Measurements from ENCODE around the gene PCYT2. TPM values are rescaled to one million over a fixed set of nuclear protein-coding genes. Genes with fewer than 3 reads are reported as not detected.

The PCYT2 gene
- total RNA-seq, 4 donors from 2014 or later = 37.2 to 424 (median 77.1) TPM

DNA sequence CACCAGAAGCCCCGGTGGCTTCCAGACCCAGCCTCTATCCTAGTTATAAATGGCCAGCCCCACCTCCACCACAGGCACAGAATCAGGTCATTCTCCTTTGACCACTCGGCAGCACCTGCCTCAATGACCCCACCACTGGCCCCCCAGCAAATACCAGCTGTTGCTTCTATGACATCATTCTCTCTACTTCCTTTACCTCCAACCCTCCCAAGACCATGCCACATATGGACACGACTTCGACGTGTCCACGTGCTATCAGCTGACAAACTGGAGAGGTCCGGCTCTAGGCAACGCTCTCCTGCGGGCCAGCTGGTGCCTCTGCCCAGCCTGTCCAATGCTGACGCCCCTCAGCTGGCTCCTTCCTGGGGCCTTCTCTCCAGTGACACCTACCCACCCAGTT lies 25.7 kb downstream of the PCYT2 start:
- intact Hi-C loops (cut with DNase I; ENCODE audit: low total_unique reads) = no loop called here
- Histone ChIP-seq H3K9me3 (no peaks in the 10 kb centered on the region), H3K36me3 (peaks cover 0 to 36% (median 13%) of the 10 kb centered on the region in 4 donors), H3K4me3 (no peak overlapping the region), H3K4me1 (peaks cover 6 to 12% (median 10%) of the 10 kb centered on the region in 4 donors), H3K27ac (no peak overlapping the region), H3K27me3 (no peaks in the 10 kb centered on the region)
- in situ Hi-C loops (cut with MboI; ENCODE audit: low pct_ligation_motif_present in 1 of 4, low pct_unique_long_range_greater_than_20kb in 1 of 4, low sequenced_read_pairs in 3 of 4) = no loop called here
- TF ChIP-seq CTCF (IDR thresholded peaks at IDR 0.05) (no peak), EP300 (IDR thresholded peaks at IDR 0.05; ENCODE audit: low read depth) (no peak), POLR2A (IDR thresholded peaks at IDR 0.05) (no peak)
- 80 to 89% methylated on average over 1 to 10 of the region's 10 CpGs for WGBS, 2 donors (ENCODE audit: low coverage in 1 of 2)
- DNase-seq = no peak

DNA sequence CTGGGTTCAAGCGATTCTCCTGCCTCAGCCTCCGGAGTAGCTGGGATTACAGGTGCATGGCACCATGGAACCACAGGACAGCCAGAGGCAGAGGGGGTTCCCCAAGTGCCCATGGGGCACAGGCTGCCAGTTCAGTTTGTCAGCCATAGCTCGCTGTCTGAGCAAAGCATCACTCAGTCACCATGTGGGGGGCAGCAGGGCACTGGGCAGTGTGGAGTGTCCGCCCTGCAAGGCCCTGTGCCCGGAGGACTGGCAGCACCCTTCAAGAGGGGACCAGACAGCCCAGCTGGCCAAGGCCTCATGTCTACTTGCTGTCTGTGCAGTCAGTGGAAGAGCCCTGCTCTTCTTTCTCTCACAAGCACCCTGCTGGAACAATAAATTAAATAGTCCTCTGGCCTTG lies 26.2 kb downstream of the PCYT2 start:
- no peak for TF ChIP-seq CTCF (IDR thresholded peaks at IDR 0.05)
- no peak for TF ChIP-seq POLR2AphosphoS5 (IDR thresholded peaks at IDR 0.05)
- no peak for TF ChIP-seq EP300 (IDR thresholded peaks at IDR 0.05; ENCODE audit: low read depth)
- no peak for TF ChIP-seq POLR2A (IDR thresholded peaks at IDR 0.05)
- Histone ChIP-seq H3K4me3 (no peak overlapping the region), H3K27me3 (no peaks in the 10 kb centered on the region), H3K36me3 (peaks cover 0 to 36% (median 13%) of the 10 kb centered on the region in 4 donors), H3K27ac (no peak overlapping the region), H3K4me1 (peaks cover 1 to 7% (median 6%) of the 10 kb centered on the region in 4 donors), H3K9me3 (no peaks in the 10 kb centered on the region)
- 92 to 100% methylated on average over 1 to 5 of the region's 5 CpGs for WGBS, 2 donors (ENCODE audit: low coverage in 1 of 2)
- in situ Hi-C loops (cut with MboI; ENCODE audit: low pct_ligation_motif_present in 1 of 4, low pct_unique_long_range_greater_than_20kb in 1 of 4, low sequenced_read_pairs in 3 of 4) (no loop called here), intact Hi-C loops (cut with DNase I; ENCODE audit: low total_unique reads) (no loop called here)
- DNase-seq = no peak

DNA sequence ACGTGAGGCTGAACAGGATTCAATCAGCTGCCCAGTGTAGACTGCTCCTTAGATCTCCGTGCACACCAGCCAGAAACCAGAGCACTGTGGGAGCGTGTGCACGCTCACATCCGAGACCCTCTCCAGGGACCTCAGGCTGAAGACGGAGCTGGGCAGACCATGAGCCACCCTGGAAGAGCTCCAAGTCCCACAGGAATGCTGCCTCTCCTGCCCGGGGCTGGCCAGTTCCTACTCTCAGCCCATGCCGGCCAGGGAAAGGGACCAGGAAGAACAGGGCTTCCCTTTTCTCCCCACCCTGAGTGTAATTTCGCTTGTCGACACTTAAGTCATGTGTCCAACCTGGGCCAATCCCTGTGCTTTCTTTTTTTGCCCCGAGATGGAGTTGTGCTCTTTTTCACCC lies 26.7 kb downstream of the PCYT2 start:
- H3K27ac ChIP-seq = no peak overlapping the region
- intact Hi-C loops (cut with DNase I; ENCODE audit: low total_unique reads) (no loop called here), in situ Hi-C loops (cut with MboI; ENCODE audit: low pct_ligation_motif_present in 1 of 4, low pct_unique_long_range_greater_than_20kb in 1 of 4, low sequenced_read_pairs in 3 of 4) (no loop called here)
- H3K27me3 ChIP-seq = no peaks in the 10 kb centered on the region
- no peak for TF ChIP-seq POLR2A (IDR thresholded peaks at IDR 0.05)
- no peak for DNase-seq
- no peaks in the 10 kb centered on the region for H3K9me3 ChIP-seq
- no peak overlapping the region for H3K4me3 ChIP-seq
- H3K4me1 ChIP-seq = peaks cover 0 to 3% (median 1%) of the 10 kb centered on the region in 4 donors
- WGBS, 2 donors (ENCODE audit: low coverage in 1 of 2) = 53 to 75% methylated on average over 2 to 11 of the region's 11 CpGs
- H3K36me3 ChIP-seq = peaks cover 0 to 33% (median 13%) of the 10 kb centered on the region in 4 donors

- TF ChIP-seq EP300 (IDR thresholded peaks at IDR 0.05; ENCODE audit: low read depth) = no peak
- no peak for TF ChIP-seq POLR2AphosphoS5 (IDR thresholded peaks at IDR 0.05)
- no peak for TF ChIP-seq CTCF (IDR thresholded peaks at IDR 0.05)
- no peak for TF ChIP-seq POLR2A (IDR thresholded peaks at IDR 0.05)
- Histone ChIP-seq H3K27me3 (no peaks in the 10 kb centered on the region), H3K36me3 (peaks cover 0 to 16% (median 0%) of the 10 kb centered on the region in 4 donors), H3K27ac (no peak overlapping the region), H3K9me3 (no peaks in the 10 kb centered on the region), H3K4me3 (no peak overlapping the region), H3K4me1 (no peaks in the 10 kb centered on the region)
- intact Hi-C loops (cut with DNase I; ENCODE audit: low total_unique reads) (no loop called here), in situ Hi-C loops (cut with MboI; ENCODE audit: low pct_ligation_motif_present in 1 of 4, low pct_unique_long_range_greater_than_20kb in 1 of 4, low sequenced_read_pairs in 3 of 4) (no loop called here)
- 56 to 89% methylated on average over 2 to 5 of the region's 5 CpGs for WGBS, 2 donors (ENCODE audit: low coverage in 1 of 2)
- no peak for DNase-seq
Observed at GRCh38 chr17:81879121-81879520, 32.1 kb downstream of the PCYT2 start.

- intact Hi-C loops (cut with DNase I; ENCODE audit: low total_unique reads) = no loop called here
- TF ChIP-seq POLR2AphosphoS5 (IDR thresholded peaks at IDR 0.05) (no peak), CTCF (IDR thresholded peaks at IDR 0.05) (no peak), EP300 (IDR thresholded peaks at IDR 0.05; ENCODE audit: low read depth) (no peak), POLR2A (IDR thresholded peaks at IDR 0.05) (no peak)
- Histone ChIP-seq H3K9me3 (no peaks in the 10 kb centered on the region), H3K27me3 (no peaks in the 10 kb centered on the region), H3K4me3 (no peak overlapping the region), H3K4me1 (no peaks in the 10 kb centered on the region), H3K27ac (no peak overlapping the region), H3K36me3 (peaks cover 0 to 8% (median 0%) of the 10 kb centered on the region in 4 donors)
- in situ Hi-C loops (cut with MboI; ENCODE audit: low pct_ligation_motif_present in 1 of 4, low pct_unique_long_range_greater_than_20kb in 1 of 4, low sequenced_read_pairs in 3 of 4) = no loop called here
- no peak for DNase-seq
- WGBS, 2 donors (ENCODE audit: low coverage in 1 of 2) = 85 to 91% methylated on average over 3 of the region's 3 CpGs
Observed at GRCh38 chr17:81878294-81878693, 32.9 kb downstream of the PCYT2 start.
